OCI-M2 (cell line): ENCODE data around the gene EGLN2.
A peak's percentile ranks its signal among the peaks of the same experiment; 100 is the strongest.
"Not testable (repeated sequence)": the region's sequence is repeated elsewhere in the genome, so short reads cannot be mapped to it uniquely, and the experiment has no call there.

Experiments used
- DNase-seq: peaks from one replicate; lab custom pipeline; 2025; ENCODE audit not compliant: unreplicated experiment; lab: John Stamatoyannopoulos, UW

The EGLN2 gene

DNA sequence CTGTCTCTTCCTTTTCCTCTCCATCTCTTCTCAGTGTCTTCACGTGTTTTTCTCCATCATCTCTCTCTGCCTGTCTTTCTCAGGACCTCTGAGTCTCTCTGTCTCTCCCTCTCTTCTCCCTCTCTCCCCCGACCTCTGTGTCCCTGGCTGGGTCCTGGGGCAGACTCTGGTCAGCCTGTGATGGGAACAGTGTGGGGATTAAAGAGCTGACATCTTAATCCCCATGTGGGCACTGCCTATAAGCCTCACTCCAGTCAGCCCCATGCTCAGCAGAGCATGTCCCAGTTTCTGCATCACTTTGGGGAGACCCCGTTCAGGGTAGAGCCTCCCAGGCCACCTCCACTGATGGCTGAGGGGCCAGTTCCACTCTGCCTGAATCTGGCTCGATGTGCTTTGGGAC, 16.2 kb downstream of the EGLN2 start:
- no peak for DNase-seq

- not testable (repeated sequence) for DNase-seq
Observed at GRCh38 chr19:40818480-40819399, 19.7 kb downstream of the EGLN2 start.

GRCh38 chr19:40819479-40820234, 20.7 kb downstream of the EGLN2 start:
- not testable (repeated sequence) for DNase-seq

- DNase-seq, result no peak
Observed at GRCh38 chr19:40822161-40822560, 23.2 kb downstream of the EGLN2 start.

- peak; percentile 83 for DNase-seq
Observed at GRCh38 chr19:40822704-40823553, 23.9 kb downstream of the EGLN2 start.

DNA sequence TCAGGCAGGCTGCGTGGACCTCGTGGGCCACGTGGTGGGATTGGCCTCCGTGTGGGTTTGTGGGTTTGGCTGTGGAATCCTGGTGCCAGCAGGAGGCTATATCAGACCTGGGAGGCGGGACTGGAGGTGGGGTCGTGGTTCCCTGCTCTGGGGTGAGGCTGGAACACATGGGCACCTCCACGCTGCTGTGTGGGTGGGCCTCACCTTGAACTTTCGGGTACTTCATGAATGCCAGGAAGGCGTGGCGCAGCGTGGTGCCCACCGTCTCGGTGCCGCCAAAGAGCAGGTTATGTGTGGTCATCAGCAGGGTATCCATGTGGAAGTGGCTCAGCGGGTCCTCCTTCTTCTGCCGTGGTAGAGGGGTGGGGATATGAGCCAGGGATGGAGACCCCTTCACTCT, 25.9 kb downstream of the EGLN2 start:
- DNase-seq, result not testable (repeated sequence)

DNA sequence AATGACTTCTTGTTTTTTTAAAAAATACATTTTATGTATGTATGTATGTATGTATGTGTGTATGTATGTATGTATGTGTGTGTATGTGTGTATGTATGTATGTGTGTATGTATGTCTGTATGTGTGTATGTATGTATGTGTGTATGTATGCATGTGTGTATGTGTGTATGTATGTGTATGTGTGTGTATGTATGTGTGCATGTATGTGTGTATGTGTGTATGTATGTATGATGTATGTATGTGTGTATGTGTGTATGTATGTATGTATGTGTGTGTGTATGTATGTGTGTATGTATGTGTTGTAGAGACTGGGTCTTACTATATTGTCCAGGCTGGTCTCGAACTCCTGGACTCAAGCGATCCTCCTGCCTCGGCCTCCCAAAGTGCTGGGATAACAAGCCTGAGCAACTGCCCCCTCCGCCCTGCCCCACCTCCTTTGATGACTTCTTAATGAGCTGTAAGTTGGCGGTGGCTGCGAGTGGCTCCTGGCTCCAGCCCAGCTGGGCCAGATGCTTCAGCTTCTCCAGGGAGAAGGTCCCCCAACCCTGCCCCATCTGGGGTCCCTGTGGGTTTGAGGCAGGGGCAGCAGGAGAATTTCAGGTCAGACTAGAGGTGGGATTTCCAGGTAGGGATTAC, 26.6 kb downstream of the EGLN2 start:
- DNase-seq, result not testable (repeated sequence)

GRCh38 chr19:40826312-40826698, 27.3 kb downstream of the EGLN2 start:
- not testable (repeated sequence) for DNase-seq

DNA sequence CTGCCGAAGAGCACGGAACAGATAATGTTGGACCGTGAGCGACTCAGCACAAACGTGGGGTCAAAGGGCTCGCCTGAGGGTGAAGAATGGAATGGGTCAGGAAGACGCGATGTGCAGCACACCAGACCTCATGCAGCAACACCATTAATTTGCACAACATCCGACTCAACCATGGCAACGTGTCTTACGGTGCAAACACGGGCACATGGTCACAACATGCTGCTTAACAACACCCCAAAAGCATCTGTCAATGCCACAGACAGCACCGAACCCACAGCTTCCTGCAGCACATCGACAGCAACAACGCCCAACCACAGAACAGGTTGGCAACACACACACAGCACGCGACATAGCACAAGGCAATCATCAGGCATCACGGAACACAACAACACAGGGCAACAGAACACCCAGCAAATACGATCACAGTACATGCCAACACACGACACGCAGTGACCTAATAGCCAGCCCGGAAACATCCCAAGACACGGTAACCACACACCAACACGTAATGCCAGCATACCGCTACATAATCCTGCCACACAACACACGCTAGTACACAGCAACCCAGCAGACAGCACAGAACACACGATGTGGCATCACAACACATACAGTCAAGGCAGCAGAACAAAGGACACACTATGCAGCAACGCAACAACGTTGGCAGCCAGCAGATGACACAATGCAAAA, 27.9 kb downstream of the EGLN2 start:
- not testable (repeated sequence) for DNase-seq

GRCh38 chr19:40827386-40828247, 28.6 kb downstream of the EGLN2 start:
- no peak for DNase-seq

GRCh38 chr19:40829205-40829604, 30.2 kb downstream of the EGLN2 start:
- no peak for DNase-seq

DNA sequence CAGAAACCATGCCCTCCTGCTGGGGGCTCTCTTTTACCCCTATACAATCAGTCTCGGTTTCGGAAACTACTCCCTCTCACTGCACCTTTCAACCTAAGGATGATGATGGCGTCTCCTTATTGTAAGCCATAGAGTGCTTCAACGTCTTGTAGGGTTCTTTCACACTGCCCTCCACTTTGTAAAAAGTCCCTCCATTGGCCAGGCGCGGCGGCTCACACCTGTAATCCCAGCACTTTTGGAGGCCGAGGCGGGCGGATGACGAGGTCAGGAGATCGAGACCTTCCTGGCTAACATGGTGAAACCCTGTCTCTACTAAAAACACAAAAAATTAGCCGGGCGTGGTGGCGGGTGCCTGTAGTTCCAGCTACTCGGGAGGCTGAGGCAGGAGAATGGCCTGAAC, 31.8 kb downstream of the EGLN2 start:
- not testable (repeated sequence) for DNase-seq

DNA sequence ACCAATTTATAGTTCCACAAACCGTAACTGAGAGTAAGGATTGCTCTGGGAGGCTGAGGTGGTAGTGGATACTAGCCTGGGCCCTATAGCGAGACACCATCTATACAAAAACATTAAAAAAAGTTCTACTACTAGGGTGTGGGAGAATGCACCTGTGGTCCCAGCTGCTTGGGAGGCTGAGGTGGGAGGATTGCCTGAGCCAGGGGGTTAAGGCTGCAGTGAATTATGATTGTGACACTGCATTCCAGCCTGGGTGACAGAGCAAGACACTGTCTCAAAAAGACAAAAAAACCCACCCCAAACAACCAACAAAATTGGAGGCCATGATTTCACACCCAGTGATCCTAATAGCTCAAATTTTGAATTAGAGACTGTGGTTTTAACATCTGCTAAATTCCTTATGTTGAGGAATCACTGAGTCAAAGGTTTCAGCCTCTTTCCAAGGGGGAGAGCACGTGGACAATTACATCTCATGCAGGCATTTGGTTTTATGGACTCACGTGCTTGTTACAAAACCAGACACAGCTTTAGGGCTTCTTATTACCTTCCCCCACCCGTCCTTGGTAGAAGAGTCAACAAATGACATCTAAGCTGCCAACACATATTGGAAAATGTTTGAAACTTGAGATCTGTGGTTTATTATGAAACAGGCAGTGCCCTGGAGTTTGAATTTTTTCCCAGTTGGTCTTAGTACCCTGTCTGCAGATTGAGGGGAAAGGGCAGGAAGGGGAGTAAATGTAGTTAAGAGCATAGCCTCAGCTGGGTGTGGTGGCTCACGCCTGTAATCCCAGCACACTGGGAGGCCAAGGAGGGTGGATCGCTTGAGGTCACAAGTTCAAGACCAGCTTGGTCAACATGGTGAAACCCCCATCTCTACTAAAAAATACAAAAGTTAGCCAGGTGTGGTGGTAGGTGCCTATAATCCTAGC, 32.8 kb downstream of the EGLN2 start:
- DNase-seq, result no peak

DNA sequence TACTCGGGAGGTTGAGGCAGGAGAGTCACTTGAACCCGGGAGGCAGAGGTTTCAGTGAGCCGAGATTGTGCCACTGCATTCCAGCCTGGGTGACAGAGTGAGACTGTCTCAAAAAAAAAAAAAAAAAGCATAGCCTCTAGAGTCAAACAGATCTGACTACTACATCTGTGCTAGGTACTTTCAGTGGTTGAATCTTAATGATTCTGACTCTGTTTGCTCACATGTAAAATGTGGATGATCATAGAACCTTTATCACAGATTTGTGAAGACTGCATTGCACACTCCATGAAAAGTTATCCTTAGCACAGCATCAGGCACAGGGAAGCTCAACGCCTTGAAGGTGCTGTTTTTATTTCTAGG, 33.4 kb downstream of the EGLN2 start:
- DNase-seq, result not testable (repeated sequence)

- DNase-seq, result not testable (repeated sequence)
Observed at GRCh38 chr19:40833728-40834533, 34.9 kb downstream of the EGLN2 start.

DNA sequence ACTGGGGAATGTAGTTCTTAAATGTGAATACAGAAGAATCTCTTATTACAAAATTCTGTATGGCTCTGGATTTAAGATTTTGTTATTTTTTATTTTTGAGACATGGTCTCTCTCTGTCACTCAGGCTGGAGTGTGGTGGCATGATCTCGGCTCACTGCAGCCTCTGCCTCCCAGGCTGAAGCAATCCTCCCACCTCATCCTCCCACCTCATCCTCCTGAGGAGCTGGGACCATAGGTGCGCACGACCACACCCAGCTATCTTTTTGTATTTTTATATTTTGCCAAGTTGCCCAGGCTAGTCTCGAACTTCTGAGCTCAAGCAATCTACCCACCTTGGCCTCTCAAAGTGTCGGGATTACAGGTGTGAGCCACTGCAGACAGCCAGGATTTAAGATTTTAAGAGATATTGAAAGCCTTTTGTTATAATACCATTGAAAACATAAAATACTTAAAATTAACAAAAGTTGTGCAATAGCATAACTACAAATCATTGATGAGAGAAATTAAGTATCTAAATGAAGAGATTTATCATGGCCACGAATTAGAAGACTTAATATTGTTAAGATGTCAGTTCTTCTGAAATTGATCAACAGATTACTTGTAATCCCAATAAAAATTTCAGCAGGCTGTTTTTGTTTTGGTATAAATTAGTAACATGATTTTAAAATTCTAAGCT, 37.9 kb downstream of the EGLN2 start:
- DNase-seq, result no peak

DNA sequence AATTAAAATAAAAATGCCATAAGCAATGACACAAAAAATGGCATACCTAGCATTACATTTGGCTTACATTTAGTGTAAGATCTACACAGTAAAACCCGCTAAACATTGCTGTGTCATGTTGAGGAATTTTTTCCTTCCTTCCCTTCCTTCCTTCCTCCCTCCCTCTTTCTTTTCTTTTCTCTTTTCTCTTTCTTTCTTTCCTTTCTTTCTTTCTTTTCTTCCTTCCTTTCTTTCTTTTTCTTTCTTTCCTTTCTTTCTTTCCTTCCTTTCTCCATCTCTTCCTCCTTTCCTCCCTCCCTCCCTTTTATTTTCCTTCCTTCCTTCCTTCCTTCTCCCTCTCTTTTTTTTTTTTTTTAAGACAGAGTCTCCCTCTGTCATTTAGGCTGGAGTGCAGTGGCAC, 39.5 kb downstream of the EGLN2 start:
- DNase-seq, result not testable (repeated sequence)
